AG10803 (cell line): ENCODE results near the gene ANKS6.

ENCODE experiments used
- DNase-seq: peaks from one replicate; pipeline ENCODE4 v3.0.0; 2010; ENCODE audit warnings: low read depth
- H3K4me3 ChIP-seq: 2 replicates; pipeline ENCODE4 v1.5.1; 2011; ENCODE audit warnings: mild to moderate bottlenecking, low read length, control low read depth
- CTCF ChIP-seq: conservative IDR thresholded peaks from 2 replicates; pipeline ENCODE4 v1.5.1; 2011; ENCODE audit warnings: mild to moderate bottlenecking, low read length, control low read depth, inconsistent platforms

ANKS6 gene

GRCh38 chr9:98747476-98747875, 48.9 kb downstream of the ANKS6 start:
- no peak for TF ChIP-seq CTCF
- DNase-seq = no peak
- H3K4me3 ChIP-seq = no peak overlapping the region

DNA sequence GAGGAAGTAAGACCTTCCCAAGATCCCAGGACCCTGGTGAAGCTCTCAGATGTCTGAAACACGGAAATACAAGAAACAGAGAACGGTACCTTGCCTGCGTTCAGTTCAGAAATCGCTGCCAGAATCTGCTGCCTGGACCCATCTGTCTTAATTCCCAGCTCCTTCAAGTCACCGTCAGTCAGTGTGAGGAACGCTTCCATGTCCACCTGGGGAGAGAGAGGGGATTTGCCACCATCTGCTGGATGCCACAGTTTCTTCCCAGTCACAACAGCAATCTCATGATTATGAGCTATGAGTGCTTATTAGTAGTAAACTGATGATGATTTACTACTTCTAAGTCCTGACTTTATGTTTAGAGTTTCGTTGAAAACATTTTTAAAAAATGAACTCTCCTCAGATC, 50.9 kb downstream of the ANKS6 start:
- no peak overlapping the region for H3K4me3 ChIP-seq
- TF ChIP-seq CTCF = no peak
- no peak for DNase-seq

- no peak overlapping the region for H3K4me3 ChIP-seq
- no peak for DNase-seq
Measured at GRCh38 chr9:98743818-98744611, 52.3 kb downstream of the ANKS6 start.

DNA sequence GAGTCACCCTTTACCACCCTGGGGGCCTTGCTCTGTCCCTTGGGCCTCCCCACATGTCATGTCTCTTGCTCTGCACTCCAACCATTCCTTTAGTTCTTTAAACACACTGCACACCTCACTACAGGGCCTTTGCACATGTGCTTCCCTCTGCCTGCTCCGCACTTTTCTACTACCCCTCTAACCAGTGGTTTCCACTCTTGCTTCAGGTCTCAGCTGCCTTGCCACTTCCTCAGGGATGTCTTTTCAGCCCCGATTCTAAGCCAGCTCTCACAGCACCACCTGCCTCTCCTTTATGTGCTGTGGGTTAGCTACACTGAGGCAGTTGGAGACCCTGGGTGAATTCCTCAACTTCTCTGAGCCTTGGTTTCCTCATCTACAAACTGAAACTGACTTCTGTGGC, 53.0 kb downstream of the ANKS6 start:
- H3K4me3 ChIP-seq = no peak overlapping the region
- DNase-seq = no peak
- TF ChIP-seq CTCF = no peak

More at GRCh38 chr9:98743818-98744611, 52.3 kb downstream of the ANKS6 start:
- TF ChIP-seq CTCF = no peak

DNA sequence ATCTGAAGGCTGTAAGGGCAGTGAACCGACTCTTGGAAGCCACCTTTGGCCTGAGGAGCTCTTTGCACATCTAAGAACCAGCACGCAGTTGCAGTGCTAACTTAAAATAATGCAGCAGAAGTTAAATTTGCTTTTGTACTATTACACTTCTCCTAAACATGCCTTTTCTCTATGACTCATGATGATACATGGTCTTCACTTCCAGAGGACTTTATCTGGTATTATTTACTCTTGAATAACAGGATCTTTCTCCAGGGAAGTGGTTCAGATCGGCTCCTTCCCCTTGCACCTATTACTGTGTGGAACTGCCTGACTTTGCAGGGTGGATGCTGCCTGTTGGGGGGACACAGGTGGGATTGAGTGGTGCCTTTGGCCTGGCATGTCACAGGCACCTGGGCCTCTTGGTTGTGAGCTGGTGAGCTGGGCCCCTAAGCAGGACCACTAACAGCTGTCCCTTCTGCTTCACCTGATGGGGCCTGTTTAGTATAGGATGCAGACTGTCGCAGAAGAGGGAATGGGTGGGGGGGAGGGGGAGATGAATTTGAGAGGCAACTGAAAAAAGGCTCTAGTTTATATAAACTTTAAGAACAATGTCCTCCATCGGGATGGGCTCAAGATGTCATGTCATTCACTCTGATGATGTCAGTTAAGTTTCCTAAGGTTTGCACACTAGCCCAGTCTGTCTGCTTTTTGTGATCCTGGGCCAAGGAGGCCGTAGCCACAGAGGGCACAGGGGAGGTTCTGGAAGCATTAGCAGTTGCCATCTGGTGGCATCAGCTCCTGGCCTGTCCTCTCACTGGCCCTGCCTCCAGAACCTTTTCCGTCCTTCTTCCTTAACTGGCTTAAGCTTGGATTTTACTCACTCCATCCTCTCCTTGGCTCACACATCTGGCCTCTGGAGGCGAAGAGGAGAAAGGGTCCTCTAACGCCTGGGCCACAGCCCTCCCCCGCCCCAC, 53.8 kb downstream of the ANKS6 start:
- TF ChIP-seq CTCF = no peak
- DNase-seq = peak; percentile 29
- H3K4me3 ChIP-seq = no peak overlapping the region

DNA sequence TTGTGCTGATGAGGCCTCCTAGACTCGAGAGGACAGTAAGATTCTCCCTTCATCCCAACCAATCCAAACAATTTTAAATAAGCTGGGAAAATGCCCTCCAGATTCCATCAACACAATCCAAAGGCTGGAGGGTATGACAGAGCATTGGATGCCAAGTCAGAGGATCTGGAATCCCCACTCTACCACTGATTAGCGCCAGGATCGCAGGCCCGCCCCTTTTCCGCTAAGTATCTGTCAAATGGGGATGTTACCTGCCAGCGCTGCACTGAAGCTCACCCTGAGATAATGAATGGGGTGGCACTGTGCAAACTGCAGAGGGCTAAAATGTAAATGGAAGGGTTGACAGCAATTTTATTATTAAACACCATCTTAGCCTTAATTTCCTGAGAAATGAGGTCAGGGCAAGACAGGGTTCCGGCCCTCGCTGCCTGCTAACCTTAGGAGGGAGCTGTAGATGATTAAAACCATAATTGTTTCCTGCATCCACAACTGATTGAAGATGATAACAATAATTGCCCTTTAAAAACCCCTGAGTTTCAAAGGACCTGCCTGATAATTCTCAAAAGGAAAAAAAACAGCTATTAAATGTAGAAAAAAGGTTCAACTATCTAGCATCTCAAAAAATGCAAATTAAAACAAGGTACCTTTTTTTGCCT, 56.0 kb downstream of the ANKS6 start:
- DNase-seq = no peak
- H3K4me3 ChIP-seq = no peak overlapping the region
- TF ChIP-seq CTCF = no peak
